Transverse colon (tissue), 4 donors: ENCODE data around the gene PTPRN2. TPM values are rescaled to one million over a fixed set of nuclear protein-coding genes. Genes with fewer than 3 reads are reported as not detected.

Experiments used
- DNase-seq: peaks from one replicate; pipeline ENCODE4 v3.0.0-alpha.2; 2019
- H3K27ac ChIP-seq, 4 donors: fragments of 200-600 bp; sonication (generic); 2 replicates each; pipeline ENCODE4 v1.5.1; 2016 to 2018; ENCODE audit warnings: inconsistent platforms in 4 of 4
- H3K27me3 ChIP-seq: fragments of 200-600 bp; sonication (generic); 2 replicates; pipeline ENCODE4 v1.5.1; 2017; ENCODE audit warnings: inconsistent platforms
- H3K36me3 ChIP-seq, 4 donors: fragments of 200-600 bp; sonication (generic); 2 replicates each; pipeline ENCODE4 v1.5.1; 2017 to 2019; ENCODE audit warnings: inconsistent platforms in 4 of 4
- H3K4me1 ChIP-seq, 4 donors: fragments of 200-600 bp; sonication (generic); 2 replicates each; pipeline ENCODE4 v1.5.1; 2017 to 2020; ENCODE audit warnings: inconsistent platforms in 4 of 4
- H3K4me3 ChIP-seq, 4 donors: fragments of 200-600 bp; sonication (generic); 1 replicate in 1 of 4; 2 replicates in 3 of 4; pipeline versions ENCODE4 v1.5.1 to v1.6.1; 2017 to 2019; ENCODE audit warnings: inconsistent platforms in 4 of 4
- H3K9me3 ChIP-seq, 2 donors: fragments of 200-600 bp; sonication (generic); 2 replicates each; pipeline ENCODE4 v1.5.1; 2017 to 2019; ENCODE audit warnings: inconsistent platforms in 2 of 2
- EP300 ChIP-seq: sonication (generic); formaldehyde crosslinking; IDR thresholded peaks from one replicate; pipeline ENCODE4 v1.6.1; 2017; ENCODE audit warnings: antibody characterized with exemption, low read depth
- POLR2A ChIP-seq: fragments of 450-650 bp; IDR thresholded peaks from one replicate; pipeline ENCODE4 v1.6.1; 2016; ENCODE audit warnings: antibody characterized with exemption, mild to moderate bottlenecking, moderate library complexity
- POLR2AphosphoS5 ChIP-seq, 3 donors: sonication (generic); formaldehyde crosslinking; IDR thresholded peaks; one replicate each; pipeline ENCODE4 v1.6.1; 2016; ENCODE audit warnings: antibody characterized with exemption in 3 of 3
- WGBS, 2 donors: methylation state at CpG; one replicate each; pipeline ENCODE4 v1.1.5; 2018; ENCODE audit warnings: low coverage in 1 of 2; 5-methylcytosine and 5-hydroxymethylcytosine counted together
- in situ Hi-C, 4 donors: fragments of 200-750 bp; cut with MboI; loops; one replicate each; pipeline versions ENCODE4 v1.15.0 to v1.15.1; 2017; ENCODE audit warnings: low sequenced_read_pairs in 3 of 4, low pct_ligation_motif_present in 1 of 4, low pct_unique_long_range_greater_than_20kb in 1 of 4
- intact Hi-C: fragments of 100-400 bp; cut with DNase I; formaldehyde crosslinking; loops from one replicate; pipeline ENCODE4 v1.15.1; 2023; ENCODE audit warnings: low total_unique reads
- total RNA-seq, 4 donors: library from RNA; depleted of rRNA; stranded (reverse); fragments of >200 nt; gene quantifications; one replicate each; pipeline ENCODE4 v1.1.0, GENCODE V29; 2016
- TF ChIP-seq, protein P1 (sequence below), 5 experiments: fragments of 200-600 bp in 3 of 5; fragments of 450-650 bp in 2 of 5; sonication (generic) in 3 of 5; IDR thresholded peaks; 1 replicate in 2 of 5; 2 replicates in 3 of 5; pipeline ENCODE4 v1.5.1; 2016 to 2017; ENCODE audit warnings: antibody characterized with exemption in 5 of 5, inconsistent platforms in 3 of 5, mild to moderate bottlenecking in 2 of 5, moderate library complexity in 1 of 5

PTPRN2 gene
- total RNA-seq, 4 donors from 2014 or later = 15.4 to 31.1 (median 21.8) TPM

DNA sequence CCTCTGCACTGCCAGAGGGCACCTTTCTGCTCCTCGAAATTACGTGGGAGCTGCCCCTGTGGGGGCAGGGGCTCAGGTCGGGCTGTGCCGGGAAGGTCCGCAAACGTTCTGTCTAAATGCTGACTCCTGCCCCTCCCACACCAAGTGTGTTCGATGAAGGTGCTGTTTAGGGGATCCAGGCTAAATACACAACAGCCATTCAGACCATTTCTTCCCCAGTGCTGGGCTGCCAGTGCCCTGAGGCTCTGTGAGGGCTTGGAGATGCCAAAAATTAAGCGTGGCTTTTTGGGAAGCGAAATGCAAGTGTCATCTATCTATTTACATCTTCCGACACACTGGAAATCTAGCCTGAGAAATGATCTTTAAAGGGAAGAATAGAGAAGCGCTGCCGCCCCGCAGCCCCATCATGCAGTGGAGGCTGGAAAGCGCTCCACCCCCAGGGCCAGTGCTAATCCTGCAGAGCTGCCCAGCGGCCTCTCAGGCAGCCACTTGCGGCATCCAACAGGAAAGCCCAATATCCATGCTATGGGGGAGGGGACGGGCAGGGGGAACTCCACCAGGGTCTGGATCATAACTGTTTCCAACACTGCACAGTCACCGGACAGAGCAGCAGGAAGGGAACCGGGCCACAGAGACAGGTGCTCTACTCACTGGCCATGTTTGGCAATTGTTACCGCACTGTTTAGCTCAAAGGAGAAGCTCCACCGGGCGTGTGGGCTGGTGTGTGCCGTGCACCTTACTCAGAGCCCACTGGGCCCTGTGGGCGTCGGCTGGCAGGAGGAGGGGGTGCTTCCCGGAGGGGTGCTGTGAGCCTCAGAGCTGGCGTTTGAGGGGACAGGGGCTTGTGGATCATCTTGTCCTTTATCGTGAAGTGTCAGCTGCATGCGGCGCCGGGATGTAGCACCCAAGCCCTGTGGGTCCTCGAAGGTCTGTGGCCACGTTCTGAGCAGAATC is 1045.3 kb downstream of the PTPRN2 start:
- DNase-seq = no peak

DNA sequence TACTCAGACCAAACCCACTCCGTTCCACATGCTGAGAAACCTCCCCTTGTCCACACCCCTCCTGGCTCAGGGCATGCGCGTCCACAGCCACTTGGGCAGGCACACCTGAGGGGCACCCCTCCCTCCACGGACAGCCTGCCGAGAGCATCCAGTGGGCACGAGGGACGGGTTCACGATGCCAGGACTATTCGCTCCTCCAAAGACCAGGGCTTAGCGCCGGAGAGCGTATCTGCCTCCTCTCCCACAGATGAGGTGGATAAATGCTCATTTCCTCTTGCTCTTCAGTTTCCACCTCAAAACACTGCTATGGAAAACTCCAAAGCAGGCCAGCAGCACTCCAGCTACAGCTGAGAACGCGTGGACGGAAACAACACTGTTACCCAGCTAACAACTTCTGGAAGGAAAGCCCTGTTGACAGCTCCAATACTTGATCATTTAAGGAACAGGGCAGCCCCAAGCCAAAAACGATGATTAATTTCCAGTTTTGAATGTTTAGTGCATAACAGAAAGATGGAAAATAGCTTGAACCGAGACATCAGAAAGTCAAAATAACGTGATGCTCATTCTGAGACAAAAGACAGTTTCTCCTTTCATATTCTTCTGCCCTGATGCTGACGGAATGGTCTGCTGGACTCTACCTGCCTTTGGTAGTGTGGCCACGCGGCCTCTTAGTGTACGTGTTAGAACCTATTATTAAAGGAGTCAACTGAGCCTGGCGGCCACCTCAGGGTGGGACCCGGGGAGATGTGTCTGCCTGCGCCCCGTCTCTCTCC is 1046.1 kb downstream of the PTPRN2 start:
- no peak overlapping the region for H3K4me3 ChIP-seq
- no peaks in the 10 kb centered on the region for H3K9me3 ChIP-seq
- TF ChIP-seq POLR2AphosphoS5 (IDR thresholded peaks at IDR 0.05) (no peak), EP300 (no peak), POLR2A (no peak)
- TF ChIP-seq, protein P1, sequence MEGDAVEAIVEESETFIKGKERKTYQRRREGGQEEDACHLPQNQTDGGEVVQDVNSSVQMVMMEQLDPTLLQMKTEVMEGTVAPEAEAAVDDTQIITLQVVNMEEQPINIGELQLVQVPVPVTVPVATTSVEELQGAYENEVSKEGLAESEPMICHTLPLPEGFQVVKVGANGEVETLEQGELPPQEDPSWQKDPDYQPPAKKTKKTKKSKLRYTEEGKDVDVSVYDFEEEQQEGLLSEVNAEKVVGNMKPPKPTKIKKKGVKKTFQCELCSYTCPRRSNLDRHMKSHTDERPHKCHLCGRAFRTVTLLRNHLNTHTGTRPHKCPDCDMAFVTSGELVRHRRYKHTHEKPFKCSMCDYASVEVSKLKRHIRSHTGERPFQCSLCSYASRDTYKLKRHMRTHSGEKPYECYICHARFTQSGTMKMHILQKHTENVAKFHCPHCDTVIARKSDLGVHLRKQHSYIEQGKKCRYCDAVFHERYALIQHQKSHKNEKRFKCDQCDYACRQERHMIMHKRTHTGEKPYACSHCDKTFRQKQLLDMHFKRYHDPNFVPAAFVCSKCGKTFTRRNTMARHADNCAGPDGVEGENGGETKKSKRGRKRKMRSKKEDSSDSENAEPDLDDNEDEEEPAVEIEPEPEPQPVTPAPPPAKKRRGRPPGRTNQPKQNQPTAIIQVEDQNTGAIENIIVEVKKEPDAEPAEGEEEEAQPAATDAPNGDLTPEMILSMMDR (IDR thresholded peaks at IDR 0.05) = no peak
- H3K36me3 ChIP-seq = no peaks in the 10 kb centered on the region
- H3K27me3 ChIP-seq = no peaks in the 10 kb centered on the region
- intact Hi-C loops (no loop called here), in situ Hi-C loops (no loop called here)
- WGBS, 2 donors = 90 to 91% methylated on average over 9 to 25 of the region's 26 CpGs
- no peak for DNase-seq
- H3K27ac ChIP-seq = no peak overlapping the region
- no peaks in the 10 kb centered on the region for H3K4me1 ChIP-seq

More for the DNA sequence above, 1045.3 kb downstream of the PTPRN2 start:
- Histone ChIP-seq H3K4me1 (no peaks in the 10 kb centered on the region), H3K36me3 (no peaks in the 10 kb centered on the region), H3K9me3 (no peaks in the 10 kb centered on the region), H3K27ac (no peak overlapping the region), H3K4me3 (no peak overlapping the region), H3K27me3 (no peaks in the 10 kb centered on the region)
- intact Hi-C loops (no loop called here), in situ Hi-C loops (no loop called here)
- 90 to 98% methylated on average over 6 to 33 of the region's 33 CpGs for WGBS, 2 donors
- TF ChIP-seq EP300 = no peak
- TF ChIP-seq POLR2A = no peak
- TF ChIP-seq, protein P1 (IDR thresholded peaks at IDR 0.05) = no peak
- no peak for TF ChIP-seq POLR2AphosphoS5 (IDR thresholded peaks at IDR 0.05)

DNA sequence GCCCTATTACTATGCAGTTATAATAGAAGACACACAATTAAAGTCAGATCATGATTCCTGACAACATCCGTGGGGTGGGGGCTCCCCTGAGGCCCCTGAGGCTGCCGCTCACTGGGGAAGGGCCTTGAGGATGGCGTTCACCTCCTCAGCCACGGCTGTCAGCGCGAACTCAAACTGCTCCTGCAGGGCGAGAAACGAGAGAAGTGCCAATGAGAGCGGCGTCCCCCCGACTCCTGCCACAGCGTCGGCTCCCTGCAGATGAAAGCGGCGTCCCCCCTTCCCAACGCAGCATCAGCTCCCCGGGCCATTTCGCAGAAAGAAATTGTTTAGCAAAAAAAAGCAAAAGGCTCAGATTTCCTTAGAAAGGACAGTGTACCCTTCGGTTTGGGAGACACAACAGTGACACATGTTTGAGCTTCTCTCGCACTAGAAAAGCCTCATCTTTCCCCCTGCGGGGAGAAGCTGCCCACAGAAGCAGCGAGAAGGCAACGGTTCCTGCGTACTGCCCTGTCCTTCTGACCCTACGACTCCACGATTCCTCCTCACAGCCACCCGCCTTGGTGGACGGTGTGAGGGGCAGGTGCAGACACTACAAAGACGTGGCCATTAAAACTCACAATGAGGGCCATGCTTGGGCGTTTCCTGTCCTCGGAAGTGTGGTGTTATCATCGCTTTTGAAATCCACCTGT is 1046.9 kb downstream of the PTPRN2 start:
- Histone ChIP-seq H3K4me3 (no peak overlapping the region), H3K27ac (no peak overlapping the region), H3K4me1 (no peaks in the 10 kb centered on the region), H3K9me3 (no peaks in the 10 kb centered on the region), H3K27me3 (no peaks in the 10 kb centered on the region), H3K36me3 (no peaks in the 10 kb centered on the region)
- in situ Hi-C loops (no loop called here), intact Hi-C loops (no loop called here)
- 79 to 90% methylated on average over 4 to 32 of the region's 32 CpGs for WGBS, 2 donors
- no peak for DNase-seq
- TF ChIP-seq EP300 (no peak), POLR2AphosphoS5 (IDR thresholded peaks at IDR 0.05) (no peak), POLR2A (no peak)
- TF ChIP-seq, protein P1 (IDR thresholded peaks at IDR 0.05) = no peak

DNA sequence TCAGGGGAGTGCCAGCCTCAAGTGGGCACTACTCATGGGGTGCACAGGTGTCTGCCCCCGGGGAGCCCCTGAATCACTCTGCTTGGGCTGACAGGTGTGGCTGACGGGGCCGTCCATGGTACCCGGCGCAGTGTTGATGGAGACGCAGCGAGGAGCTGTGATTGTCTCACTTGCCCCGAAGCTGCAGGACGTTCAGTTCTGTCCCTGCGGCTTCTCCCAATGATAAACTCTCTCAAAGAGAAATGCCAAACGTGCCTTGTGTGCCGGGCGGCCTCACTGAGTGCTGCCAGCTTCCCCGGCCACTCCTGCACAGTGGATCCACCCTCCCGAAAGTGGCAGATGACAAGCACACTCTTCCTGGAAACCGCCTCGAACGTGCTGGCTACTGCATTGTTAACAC is 1047.6 kb downstream of the PTPRN2 start:
- Histone ChIP-seq H3K27ac (no peak overlapping the region), H3K4me3 (no peak overlapping the region), H3K4me1 (no peaks in the 10 kb centered on the region), H3K9me3 (no peaks in the 10 kb centered on the region), H3K27me3 (no peaks in the 10 kb centered on the region), H3K36me3 (no peaks in the 10 kb centered on the region)
- DNase-seq = no peak
- in situ Hi-C loops (no loop called here), intact Hi-C loops (no loop called here)
- TF ChIP-seq EP300 (no peak), POLR2AphosphoS5 (IDR thresholded peaks at IDR 0.05) (no peak), POLR2A (no peak)
- TF ChIP-seq, protein P1 (IDR thresholded peaks at IDR 0.05) = no peak
- WGBS, 2 donors = 89 to 96% methylated on average over 3 to 18 of the region's 18 CpGs
